Duodenal mucosa (tissue), 2 donors: ENCODE results near the gene GLIS2.
A peak's percentile ranks its signal among the peaks of the same experiment; 100 is the strongest.
"Not testable (repeated sequence)": the region's sequence is repeated elsewhere in the genome, so short reads cannot be mapped to it uniquely, and the experiment has no call there.

Experiments
- H3K27ac ChIP-seq: one replicate; pipeline ENCODE4 v1.7.0; 2013; ENCODE audit warnings: low read depth, low read length
- H3K27me3 ChIP-seq, 2 donors: one replicate each; pipeline ENCODE4 v1.7.0; 2013; ENCODE audit warnings: low read length in 2 of 2, control low read depth in 1 of 2; ENCODE audit not compliant: insufficient read depth in 2 of 2, control insufficient read depth in 1 of 2
- H3K36me3 ChIP-seq, 2 donors: one replicate each; pipeline ENCODE4 v1.7.0; 2013; ENCODE audit warnings: low read length in 2 of 2, control low read depth in 1 of 2; ENCODE audit not compliant: insufficient read depth in 2 of 2, control insufficient read depth in 1 of 2
- H3K4me1 ChIP-seq, 2 donors: one replicate each; pipeline ENCODE4 v1.7.0; 2013; ENCODE audit warnings: low read length in 2 of 2, control low read depth in 1 of 2; ENCODE audit not compliant: insufficient read depth in 2 of 2, control insufficient read depth in 1 of 2
- H3K4me3 ChIP-seq, 2 donors: one replicate each; pipeline ENCODE4 v1.7.0; 2013; ENCODE audit warnings: low read length in 2 of 2, low read depth in 1 of 2
- H3K9ac ChIP-seq, 2 donors: one replicate each; pipeline ENCODE4 v1.7.0; 2013; ENCODE audit warnings: low read length in 2 of 2, low read depth in 1 of 2
- H3K9me3 ChIP-seq, 2 donors: one replicate each; pipeline ENCODE4 v1.7.0; 2013; ENCODE audit warnings: low read length in 2 of 2, control low read depth in 1 of 2; ENCODE audit not compliant: control insufficient read depth in 1 of 2

The GLIS2 gene

DNA sequence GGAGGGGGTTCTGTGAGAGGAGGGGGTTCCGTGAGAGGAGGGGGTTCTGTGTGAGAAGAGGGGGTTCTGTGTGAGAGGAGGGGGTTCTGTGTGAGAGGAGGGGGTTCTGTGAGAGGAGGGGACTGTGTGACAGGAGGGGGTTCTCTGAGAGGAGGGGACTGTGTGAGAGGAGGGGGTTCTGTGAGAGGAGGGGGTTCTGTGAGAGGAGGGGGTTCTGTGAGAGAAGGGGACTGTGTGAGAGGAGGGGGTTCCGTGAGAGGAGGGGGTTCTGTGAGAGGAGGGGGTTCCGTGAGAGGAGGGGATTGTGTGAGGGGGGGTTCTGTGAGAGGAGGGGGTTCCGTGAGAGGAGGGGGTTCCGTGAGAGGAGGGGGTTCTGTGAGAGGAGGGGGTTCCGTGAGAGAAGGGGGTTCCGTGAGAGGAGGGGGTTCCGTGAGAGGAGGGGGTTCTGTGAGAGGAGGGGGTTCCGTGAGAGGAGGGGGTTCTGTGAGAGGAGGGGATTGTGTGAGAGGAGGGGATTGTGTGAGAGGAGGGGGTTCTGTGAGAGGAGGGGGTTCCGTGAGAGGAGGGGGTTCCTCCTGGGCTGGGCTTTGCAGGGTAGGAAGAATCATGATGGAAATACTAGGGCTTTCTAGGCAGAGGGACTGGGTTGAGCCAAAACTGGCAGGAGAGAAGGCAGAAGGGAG, 28.6 kb downstream of the GLIS2 start:
- H3K9me3 ChIP-seq, H3K27ac ChIP-seq, H3K4me1 ChIP-seq, H3K9ac ChIP-seq, H3K4me3 ChIP-seq, H3K27me3 ChIP-seq: not testable (repeated sequence)
- peaks cover 7 to 23% of the 10 kb centered on the region in 2 donors for H3K36me3 ChIP-seq

DNA sequence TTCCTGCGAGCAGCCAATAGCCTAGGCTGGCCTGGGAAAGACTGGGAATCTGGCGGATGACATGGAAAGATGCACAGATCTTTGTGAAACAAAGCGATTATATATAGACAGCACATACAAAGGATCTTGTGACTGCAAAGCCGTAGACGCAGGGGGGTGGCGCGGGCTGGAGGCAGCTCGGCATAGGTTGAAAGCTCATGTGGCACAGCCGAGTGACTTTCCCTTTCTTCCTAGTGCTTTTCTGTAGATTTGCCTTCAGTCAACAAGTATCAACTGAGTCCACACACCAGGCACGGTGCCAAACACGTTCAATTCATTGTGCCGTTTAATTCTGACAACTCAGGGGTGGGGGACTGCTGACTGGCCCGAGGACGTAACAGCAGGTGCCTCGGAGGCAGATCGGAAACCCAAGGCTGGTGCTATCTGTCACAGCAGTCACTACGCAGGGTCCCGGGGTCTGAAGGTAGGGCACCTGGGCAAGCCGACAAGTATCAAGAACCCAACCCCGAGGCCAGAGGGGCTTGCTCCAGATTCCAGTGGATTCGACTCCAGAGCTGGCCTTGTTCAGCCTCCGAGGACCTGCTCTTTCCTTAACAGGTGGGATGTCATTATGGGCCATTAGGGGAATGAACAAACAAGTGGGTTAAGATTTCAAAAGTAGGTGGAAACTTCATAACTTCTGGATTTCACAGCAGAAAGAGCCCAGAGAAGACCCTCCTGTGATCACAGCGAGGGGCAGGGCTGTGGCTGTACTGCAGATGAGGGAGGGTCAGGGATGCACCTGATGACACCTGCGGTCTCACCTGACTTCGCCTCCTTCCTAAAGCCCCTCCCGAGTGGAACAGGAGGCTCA, 29.3 kb downstream of the GLIS2 start:
- Histone ChIP-seq H3K27me3 (no peaks in the 10 kb centered on the region), H3K9me3 (no peaks in the 10 kb centered on the region), H3K9ac (no peak overlapping the region), H3K36me3 (peaks cover 7 to 18% of the 10 kb centered on the region in 2 donors), H3K4me1 (peaks cover 0 to 5% of the 10 kb centered on the region in 2 donors), H3K4me3 (no peak overlapping the region), H3K27ac (no peak overlapping the region)

DNA sequence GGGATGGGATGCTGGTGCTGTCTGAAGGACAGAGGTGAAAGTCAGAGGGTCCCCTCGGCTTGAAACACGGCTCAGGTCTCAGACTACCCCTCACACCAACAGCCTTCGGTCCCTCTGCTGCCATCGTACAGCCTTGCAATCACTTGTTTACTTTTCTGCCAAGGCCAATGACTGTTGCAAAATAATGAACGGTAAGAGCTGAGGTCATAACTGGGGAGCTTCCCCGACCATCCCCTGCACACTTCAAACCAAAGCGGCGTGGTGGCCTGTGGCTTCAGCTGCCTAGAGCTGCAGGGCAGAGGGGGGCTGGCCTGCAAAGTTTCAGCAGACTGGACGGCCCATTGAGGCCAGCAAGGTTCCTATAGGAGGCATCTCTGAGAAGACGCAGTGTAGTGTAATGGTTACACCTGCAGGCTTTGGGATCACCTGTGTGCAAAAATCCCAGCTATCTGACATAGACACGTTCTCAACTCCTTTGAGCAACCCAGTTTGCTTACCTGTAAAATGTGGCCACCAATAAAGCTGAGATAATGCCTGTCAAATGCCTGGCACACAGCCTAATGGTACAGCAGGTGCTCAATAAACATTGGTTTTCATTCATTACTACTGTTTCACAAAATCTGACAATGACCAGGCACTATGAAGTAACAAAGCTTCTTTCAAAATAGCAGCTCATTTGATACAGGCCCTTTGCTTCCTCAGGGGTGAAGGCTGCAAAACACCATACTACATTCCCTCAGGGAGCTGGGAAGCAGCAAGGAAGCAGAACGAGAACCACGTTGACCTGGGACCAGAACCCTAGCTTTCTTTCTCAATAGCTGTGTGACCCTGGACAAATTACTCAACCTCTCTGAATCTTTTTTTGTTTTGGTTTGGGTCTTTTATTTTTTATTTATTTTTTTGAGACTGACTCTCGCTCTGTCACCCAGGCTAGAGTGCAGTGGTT, 30.2 kb downstream of the GLIS2 start:
- Histone ChIP-seq H3K9ac (no peak overlapping the region), H3K4me1 (peaks cover 3 to 11% of the 10 kb centered on the region in 2 donors), H3K36me3 (peaks cover 2 to 11% of the 10 kb centered on the region in 2 donors), H3K27ac (no peak overlapping the region), H3K4me3 (no peak overlapping the region), H3K9me3 (no peaks in the 10 kb centered on the region), H3K27me3 (no peaks in the 10 kb centered on the region)

DNA sequence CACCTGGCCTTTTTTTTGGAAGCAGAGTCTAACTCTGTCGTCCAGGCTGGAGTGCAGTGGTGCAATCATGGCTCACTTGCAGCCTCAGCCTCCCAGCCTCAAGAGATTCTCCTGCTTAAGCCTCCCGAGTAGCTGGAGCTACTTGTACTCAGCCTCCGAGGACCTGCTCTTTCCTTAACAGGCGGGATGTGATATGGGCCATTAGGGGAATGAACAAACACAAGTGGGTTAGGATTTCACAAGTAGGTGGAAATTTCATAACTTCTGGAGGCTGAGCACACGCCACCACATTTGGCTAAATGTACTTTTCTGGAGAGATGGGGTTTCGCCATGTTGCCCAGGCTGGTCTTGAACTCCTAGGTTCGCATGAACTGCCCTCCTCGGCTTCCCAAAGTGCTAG, 31.1 kb downstream of the GLIS2 start:
- Histone ChIP-seq H3K4me1 (peaks cover 3 to 11% of the 10 kb centered on the region in 2 donors), H3K27ac (no peak overlapping the region), H3K9ac (no peak overlapping the region), H3K27me3 (no peaks in the 10 kb centered on the region), H3K36me3 (peaks cover 2 to 7% of the 10 kb centered on the region in 2 donors), H3K4me3 (no peak overlapping the region), H3K9me3 (no peaks in the 10 kb centered on the region)

DNA sequence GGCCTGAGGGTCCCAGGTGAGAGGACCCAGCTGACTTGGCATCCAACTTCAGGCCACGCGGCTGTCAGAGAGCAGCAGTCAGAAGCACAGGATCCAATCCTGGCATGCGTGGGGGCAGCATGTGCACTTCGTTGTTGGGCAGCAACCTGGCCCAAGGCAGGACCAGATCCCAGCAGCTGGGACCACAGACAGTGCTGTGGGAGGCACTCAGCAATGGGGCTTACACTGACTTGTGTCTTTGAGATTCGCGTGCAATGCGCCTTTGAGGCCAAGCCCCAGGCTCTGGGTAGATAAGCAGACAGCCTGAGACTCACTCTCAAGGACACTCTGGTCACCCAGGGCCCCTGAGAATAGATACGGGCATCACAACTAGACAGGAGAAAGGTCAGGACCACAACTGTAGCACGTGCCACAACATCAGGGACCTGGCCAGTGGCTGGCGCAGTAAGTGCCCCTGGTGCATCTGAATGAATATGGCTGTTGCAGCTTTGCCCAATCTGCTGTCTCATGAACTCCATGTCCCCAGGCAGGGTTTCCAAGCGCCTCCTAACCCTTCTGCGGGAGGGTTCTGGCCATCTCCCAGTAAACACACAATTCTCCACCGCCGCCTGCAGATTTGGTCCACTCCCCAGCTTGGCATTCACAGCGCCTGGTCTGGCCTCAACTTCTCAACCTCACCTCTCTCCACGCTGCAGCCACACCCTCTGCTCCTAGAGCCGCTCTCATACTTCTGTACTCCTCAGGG, 32.1 kb downstream of the GLIS2 start:
- Histone ChIP-seq H3K27me3 (no peaks in the 10 kb centered on the region), H3K9me3 (no peaks in the 10 kb centered on the region), H3K36me3 (peaks cover 2 to 7% of the 10 kb centered on the region in 2 donors), H3K27ac (no peak overlapping the region), H3K4me1 (peaks cover 3 to 11% of the 10 kb centered on the region in 2 donors), H3K9ac (no peak overlapping the region), H3K4me3 (no peak overlapping the region)

DNA sequence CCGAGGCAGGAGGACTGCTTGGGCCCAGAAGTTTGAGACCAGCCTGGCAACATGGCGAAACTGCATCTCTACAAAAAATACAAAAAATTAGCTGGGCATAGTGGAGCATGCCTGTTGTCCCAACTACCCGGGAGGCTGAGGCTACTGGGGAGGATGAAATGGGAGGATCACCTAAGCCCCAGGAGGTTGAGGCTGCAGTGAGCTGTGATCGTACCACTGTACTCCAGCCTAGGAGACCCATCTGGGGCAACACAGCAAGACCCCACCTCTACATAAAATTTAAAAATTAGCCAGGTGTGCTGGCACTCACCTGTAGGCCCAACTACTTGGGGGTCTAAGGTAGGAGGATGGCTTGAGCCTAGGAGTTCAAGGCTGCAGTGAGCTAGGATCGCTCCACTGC, 33.5 kb downstream of the GLIS2 start:
- Histone ChIP-seq H3K4me1 (peaks cover 3 to 11% of the 10 kb centered on the region in 2 donors), H3K27me3 (no peaks in the 10 kb centered on the region), H3K9me3 (no peaks in the 10 kb centered on the region), H3K4me3 (no peak overlapping the region), H3K9ac (no peak overlapping the region), H3K27ac (no peak overlapping the region), H3K36me3 (peaks cover 2 to 12% of the 10 kb centered on the region in 2 donors)

DNA sequence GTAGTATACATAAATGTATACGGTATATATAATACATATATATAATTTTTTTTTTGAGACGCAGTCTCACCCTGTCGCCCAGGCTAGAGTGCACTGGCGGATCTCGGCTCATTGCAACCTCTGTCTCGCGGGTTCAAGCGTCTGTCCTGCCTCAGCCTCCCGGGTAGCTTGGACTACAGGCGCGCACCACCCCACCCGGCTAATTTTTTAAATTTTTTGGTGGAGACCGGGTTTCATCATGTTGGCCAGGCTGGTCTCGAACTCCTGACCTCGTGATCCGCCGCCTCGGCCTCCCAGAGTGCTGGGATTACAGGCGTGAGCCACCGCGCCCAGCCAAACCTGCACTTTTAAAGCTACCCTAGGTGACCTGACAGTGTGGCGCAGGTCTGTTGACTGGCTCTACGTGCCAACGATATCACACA, 34.5 kb downstream of the GLIS2 start:
- Histone ChIP-seq H3K9ac (peak overlapping the region; percentile 85 to 86), H3K36me3 (peaks cover 2 to 20% of the 10 kb centered on the region in 2 donors), H3K4me3 (peak overlapping the region; percentile 90 to 98), H3K27ac (peak overlapping the region; percentile 73), H3K4me1 (peaks cover 3 to 11% of the 10 kb centered on the region in 2 donors), H3K27me3 (no peaks in the 10 kb centered on the region), H3K9me3 (no peaks in the 10 kb centered on the region)

DNA sequence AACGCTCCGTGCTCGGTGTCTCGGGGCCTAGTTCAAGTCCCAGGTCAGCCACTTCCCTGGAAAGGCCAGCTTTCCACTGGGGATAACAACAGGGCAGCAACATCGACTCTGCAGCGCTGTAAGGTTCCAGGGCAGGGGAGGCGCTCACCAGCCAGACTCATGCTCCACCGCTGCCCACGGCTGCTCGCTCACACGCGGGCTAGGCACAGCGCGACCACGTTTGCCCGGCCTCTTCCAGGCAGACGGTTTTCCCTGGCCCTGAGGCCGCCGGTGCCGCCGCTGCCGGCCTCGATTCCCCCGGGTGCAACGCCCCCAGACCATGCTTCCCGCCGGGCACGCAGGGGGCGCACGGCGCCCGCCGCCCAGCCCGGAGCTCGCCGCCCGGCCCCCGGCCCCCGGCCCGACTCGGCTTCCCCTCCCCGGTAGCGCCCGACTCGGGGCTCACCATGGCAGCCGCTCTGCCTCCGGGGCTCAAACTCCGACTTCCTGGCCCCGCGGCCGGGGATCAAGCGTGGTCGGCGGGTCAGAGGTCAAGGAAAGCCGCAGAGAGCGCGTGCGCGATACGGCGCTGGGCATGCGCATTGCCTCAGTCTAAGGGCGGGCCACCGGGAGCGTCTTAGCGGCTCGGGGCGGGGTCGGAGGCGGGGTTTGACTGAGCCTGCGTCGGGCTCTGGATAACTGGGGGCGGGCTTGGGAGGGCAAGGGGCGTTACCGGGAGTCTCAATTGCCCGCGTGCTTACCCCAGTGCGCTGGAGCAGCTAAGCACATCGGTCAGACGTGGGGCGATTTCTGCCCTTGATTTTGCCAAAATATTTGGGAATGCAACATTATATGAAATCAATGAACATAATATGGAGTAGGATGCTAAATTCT, 35.2 kb downstream of the GLIS2 start, which contains the start of gene PAM16:
Gene PAM16, minus strand, starts transcription at position 535 of the 873 bp plus-strand sequence. Its CDS starts 87 bp downstream, at position 448.
- Histone ChIP-seq H3K9ac (peak within 1 kb of the TSS; percentile 85 to 86), H3K36me3 (peaks cover 0 to 20% of the 10 kb centered on the region in 2 donors), H3K27ac (peak within 1 kb of the TSS; percentile 73), H3K27me3 (no peaks in the 10 kb centered on the region), H3K4me1 (peaks cover 3 to 6% of the 10 kb centered on the region in 2 donors), H3K9me3 (no peaks in the 10 kb centered on the region), H3K4me3 (peak within 1 kb of the TSS; percentile 90 to 98)
